GM21786 (cell line): ENCODE results near the gene QPCTL.
"Not testable (repeated sequence)": the region's sequence is repeated elsewhere in the genome, so short reads cannot be mapped to it uniquely, and the experiment has no call there.

ENCODE experiments used
- ATAC-seq: cut with Tn5 transposase; IDR thresholded peaks from one replicate; pipeline ENCODE4 v1.9.1; 2021; ENCODE audit not compliant: unreplicated experiment

The QPCTL gene

DNA sequence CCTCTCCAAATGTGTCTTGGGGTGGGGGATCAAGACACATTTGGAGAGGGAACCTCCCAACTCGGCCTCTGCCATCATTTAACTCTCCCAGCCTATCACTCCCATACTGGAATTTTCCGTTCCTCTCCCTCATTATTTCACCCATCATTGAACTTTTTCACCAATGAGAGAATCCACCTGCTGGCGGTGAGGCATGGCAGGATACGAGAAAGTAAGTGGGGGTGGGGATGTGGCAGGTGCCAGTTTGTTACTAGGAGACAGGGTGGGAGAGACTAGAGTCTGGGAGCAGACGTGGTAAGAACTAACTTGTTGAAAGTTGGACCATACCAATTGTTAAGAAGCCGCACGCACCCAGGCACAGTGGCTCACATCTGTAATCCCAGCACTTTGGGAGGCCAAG lies 17.5 kb upstream of the QPCTL start:
- ATAC-seq: no peak

DNA sequence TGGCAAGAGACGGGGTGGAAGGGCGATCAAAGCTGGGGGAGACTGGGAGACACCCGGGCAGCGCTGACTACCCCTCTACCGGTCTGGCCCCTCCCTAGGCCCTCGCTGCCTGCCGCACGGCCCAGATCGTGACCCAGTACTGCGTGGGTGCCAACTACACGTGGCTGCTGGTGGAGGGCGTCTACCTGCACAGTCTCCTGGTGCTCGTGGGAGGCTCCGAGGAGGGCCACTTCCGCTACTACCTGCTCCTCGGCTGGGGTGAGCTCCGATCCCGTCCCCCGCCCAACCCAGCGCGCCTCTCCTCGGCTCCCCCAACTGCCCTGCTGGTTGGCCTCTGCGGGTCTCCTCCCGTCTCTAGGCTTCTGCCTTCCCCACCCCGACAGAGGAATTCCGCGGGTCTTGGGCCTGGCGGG lies 15.6 kb upstream of the QPCTL start:
- no peak for ATAC-seq

DNA sequence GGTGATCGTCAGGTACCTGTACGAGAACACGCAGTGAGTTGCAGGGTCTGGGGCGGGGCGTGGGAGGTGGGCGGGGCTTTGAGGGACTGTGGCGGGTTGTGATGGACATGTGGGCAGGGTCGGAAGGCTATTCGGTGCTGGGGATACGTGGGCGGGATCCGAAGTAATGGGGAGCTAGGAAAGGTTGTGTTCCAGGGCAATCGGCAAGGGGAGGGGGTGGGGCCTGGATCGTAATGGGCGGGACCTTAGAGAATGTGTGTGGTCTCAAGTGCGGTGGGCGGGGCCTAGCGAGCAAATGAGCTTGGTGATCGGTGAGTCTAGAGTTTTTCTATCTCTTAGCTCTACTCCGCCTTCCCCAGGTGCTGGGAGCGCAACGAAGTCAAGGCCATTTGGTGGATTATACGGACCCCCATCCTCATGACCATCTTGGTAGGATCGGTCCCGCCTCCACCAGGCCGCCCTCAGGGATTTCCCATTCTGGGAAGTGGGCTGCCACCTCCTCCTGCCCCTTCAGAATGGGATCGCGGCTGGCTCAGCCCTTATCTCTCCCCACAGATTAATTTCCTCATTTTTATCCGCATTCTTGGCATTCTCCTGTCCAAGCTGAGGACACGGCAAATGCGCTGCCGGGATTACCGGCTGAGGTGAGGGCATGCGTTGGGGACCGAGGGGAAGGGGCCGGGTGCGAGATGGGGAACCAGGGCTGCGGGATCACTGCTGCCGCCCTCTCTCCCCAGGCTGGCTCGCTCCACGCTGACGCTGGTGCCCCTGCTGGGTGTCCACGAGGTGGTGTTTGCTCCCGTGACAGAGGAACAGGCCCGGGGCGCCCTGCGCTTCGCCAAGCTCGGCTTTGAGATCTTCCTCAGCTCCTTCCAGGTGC lies 14.9 kb upstream of the QPCTL start:
- ATAC-seq: peak; percentile 53

- ATAC-seq: peak; percentile 64
Measured at GRCh38 chr19:45681391-45682015, 11.0 kb upstream of the QPCTL start.

DNA sequence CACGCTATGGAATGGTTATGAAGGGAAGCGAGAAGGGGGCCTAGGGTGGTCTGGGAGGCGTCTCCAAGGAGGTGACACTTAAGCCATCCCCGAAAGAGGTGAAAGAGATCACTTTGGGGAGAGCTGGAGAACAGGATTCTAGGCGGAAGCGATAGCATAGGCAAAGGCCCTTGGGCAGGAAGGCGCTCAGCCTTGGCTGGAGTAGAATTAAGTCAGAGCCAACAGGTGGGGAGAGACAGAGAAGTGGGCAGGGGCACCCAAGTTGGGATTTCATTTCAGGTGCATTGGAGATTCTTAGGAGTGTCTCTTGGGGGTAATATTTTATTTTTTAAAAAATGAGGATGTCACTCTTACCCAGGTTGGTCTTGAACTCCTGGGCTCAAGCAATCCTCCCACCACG lies 10.3 kb upstream of the QPCTL start:
- ATAC-seq: no peak

DNA sequence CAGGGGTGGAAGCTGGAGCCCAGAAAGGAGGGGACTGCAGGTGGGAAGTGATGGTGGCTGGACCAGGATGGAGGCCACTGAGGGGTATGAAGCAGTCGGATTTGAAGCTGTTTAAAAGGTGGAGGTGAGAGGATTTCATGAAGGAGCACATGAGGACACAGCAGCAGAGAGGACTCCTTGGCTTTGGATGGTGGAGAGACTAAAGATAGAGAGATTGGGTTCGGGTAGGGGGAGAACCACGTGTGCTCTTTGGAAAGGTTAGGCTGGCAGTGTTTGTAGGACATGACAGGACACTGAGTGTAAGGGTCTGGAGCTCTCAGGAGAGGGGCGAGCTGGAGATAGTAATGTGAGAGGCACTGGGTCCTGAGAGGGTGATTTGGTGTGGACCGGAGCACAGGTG lies 9.6 kb upstream of the QPCTL start:
- no peak for ATAC-seq

- ATAC-seq: not testable (repeated sequence)
Measured at GRCh38 chr19:45685045-45685444, 7.4 kb upstream of the QPCTL start.

GRCh38 chr19:45687599-45687998 lies 4.9 kb upstream of the QPCTL start:
- no peak for ATAC-seq

DNA sequence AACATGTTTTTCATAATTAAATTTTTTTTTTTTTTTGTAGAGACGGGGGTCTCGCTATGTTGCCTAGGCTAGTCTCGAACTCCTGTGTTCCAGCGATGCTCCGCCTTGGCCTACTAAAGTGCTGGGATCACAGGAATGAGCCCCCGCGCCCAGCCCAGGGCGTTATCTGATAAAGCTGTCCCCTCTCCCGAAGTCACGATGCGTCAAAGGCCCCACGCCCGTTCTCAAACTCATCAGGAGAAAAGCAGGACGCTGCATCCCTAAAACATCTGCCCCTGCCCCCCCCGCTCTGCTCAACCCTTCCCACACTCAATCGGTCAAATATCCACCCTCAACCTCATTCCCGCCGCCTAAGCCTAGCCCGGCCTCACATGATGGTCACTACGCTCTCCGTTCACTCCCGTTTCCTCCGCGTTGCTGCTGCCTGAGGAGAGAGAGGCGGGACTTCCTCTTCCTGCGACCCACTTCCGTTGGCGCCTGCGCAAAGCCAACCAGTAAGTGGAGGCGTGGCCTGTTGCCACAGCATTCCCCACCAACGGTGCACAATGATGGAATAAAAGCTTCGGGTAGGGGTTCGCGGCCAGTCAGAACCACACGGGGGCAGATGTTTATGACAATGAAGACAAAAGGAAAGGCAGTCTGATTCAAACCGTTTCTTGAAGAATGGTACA lies 815 bp upstream of the QPCTL start, which contains the start of gene SNRPD2:
Gene SNRPD2 (minus strand): TSS at position 438 of the 671 bp plus-strand sequence. CDS start 65 bp downstream, at position 373.
- peak; percentile 28 for ATAC-seq

GRCh38 chr19:45693106-45693788 lies 781 bp downstream of the QPCTL start:
- no peak for ATAC-seq

GRCh38 chr19:45701676-45702075 lies 9.2 kb downstream of the QPCTL start:
- ATAC-seq: no peak

GRCh38 chr19:45705115-45705514 lies 12.6 kb downstream of the QPCTL start:
- no peak for ATAC-seq

GRCh38 chr19:45705710-45706415 lies 13.4 kb downstream of the QPCTL start:
- no peak for ATAC-seq

DNA sequence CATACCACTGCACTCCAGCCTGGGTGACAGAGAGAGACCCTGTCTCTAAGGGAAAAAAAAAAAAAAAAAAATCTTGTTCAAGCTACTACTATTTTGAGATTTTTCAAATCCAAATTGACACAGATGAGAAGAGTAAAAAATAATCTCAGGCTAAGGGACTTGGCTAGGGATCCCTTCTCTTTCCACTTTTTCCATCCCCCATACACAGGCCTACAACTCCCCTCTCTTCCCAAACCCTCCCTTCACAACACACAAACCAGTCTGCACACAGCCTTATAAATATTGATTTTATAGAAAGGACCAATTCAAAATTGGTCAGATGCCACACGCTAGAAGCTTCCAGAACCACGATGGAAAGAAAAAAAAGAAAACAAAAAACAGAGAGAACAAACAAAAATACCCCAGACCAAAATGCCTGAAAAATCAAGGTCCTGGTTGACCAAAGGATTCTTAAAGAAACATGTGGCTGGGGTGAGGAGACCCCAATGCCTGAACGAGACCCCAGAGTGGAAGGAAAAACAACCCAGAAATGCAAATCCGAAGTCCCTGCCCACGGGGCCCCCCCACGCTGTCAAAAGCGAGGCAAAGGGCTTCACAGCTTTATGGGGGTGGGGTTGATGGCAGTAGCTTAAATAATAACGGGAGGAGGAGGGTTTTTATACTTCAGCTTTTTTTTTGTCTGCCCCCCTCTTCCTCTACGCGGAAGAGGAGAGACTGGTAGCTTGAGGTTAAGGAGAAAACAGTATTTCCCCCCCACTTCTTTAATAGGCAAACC lies 18.1 kb downstream of the QPCTL start:
- no peak for ATAC-seq

GRCh38 chr19:45711851-45712698 lies 19.6 kb downstream of the QPCTL start:
- no peak for ATAC-seq

DNA sequence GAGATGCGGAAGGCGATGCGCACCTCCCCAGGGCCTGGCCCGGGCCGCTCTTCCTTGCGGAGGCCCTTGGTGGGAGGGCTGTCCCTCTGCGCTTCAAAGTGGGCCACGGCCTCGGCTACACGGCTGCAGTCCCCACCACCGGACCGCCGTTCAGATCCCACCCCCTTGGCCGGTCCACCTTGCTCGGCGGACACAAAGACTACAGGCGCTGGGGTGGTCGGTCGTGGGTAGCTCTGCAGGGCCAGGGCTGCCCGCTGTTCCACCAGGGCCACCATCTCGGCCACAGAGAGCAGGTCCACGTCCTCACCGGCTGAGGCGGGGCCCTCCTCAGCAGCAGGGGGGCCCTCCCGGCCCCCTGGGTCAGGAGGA lies 20.2 kb downstream of the QPCTL start:
- ATAC-seq: no peak

GRCh38 chr19:45713141-45713540 lies 20.7 kb downstream of the QPCTL start:
- ATAC-seq: no peak

DNA sequence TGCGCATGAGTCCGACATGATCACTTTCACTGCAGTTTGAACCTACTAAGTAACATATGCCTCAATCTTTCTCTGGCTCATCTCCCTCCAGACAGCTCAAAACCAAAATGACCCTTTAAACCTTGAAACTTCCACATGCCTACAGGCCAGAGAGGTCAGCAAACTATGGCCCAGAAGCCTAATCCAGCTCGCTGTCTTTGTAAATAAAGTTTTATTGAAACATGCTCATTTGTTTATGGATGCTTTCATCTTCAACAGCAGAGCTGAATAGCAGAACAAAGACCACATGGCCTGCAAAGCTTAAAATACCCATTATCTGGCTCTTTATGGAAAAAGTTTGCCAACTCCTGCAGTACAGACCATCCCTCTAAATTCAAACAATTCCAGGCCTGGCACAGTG lies 22.7 kb downstream of the QPCTL start:
- no peak for ATAC-seq
